ENCODE data around the gene CALD1. TPM values are rescaled to one million over a fixed set of nuclear protein-coding genes. Genes with fewer than 3 reads are reported as not detected.

The CALD1 gene
- total and polyA plus RNA-seq, 11 donors, result 89.6 to 186 (median 125) TPM

GRCh38 chr7:134902058-134902457, 122.6 kb downstream of the CALD1 start:
- no peak for DNase-seq
- Histone ChIP-seq H3K4me1 (peaks cover 8 to 92% (median 68%) of the 10 kb centered on the region in 12 donors), H3K27ac (peak overlapping the region in 4 of 12 donors; percentile 37 to 63 (median 50)), H3K36me3 (peaks cover 0 to 15% (median 0%) of the 10 kb centered on the region in 9 donors), H3K4me3 (no peak overlapping the region), H3K9me3 (peaks cover 0 to under 1% (median 0%) of the 10 kb centered on the region in 12 donors), H3K27me3 (no peaks in the 10 kb centered on the region)
- intact Hi-C loops (cut with DNase I), result loop anchor here in 1 of 10 donors (10.0 kb wide), 2 partner anchors 67 to 137 kb away; no protein-coding TSS in a partner anchor
- 71 to 82% (median 78%) methylated on average over 2 of the region's 2 CpGs for WGBS, 4 donors
- ATAC-seq, result no peak
- no peak for TF ChIP-seq POLR2A (IDR thresholded peaks at IDR 0.05)

- TF ChIP-seq POLR2A (IDR thresholded peaks at IDR 0.05) (no peak), CTCF (IDR thresholded peaks at IDR 0.05) (no peak)
- Histone ChIP-seq H3K9me3 (no peaks in the 10 kb centered on the region), H3K27ac (peak overlapping the region in 11 of 12 donors; percentile 6 to 66 (median 36)), H3K36me3 (peaks cover 0 to 9% (median 0%) of the 10 kb centered on the region in 9 donors), H3K4me3 (no peak overlapping the region), H3K27me3 (no peaks in the 10 kb centered on the region), H3K4me1 (peaks cover 8 to 98% (median 71%) of the 10 kb centered on the region in 12 donors)
- ATAC-seq (peak in 2 of 4 donors; percentile 12 to 14), DNase-seq (no peak)
- WGBS, 4 donors, result 59 to 68% (median 65%) methylated on average over 5 of the region's 5 CpGs
- intact Hi-C loops (cut with DNase I), result loop anchor here in 1 of 10 donors (10.0 kb wide), 2 partner anchors 68 to 138 kb away; no protein-coding TSS in a partner anchor
These were observed 123.8 kb downstream of the CALD1 start for GRCh38 chr7:134903073-134903790.

GRCh38 chr7:134905375-134905774, 125.9 kb downstream of the CALD1 start:
- H3K4me1 ChIP-seq, result peaks cover 4 to 93% (median 57%) of the 10 kb centered on the region in 12 donors
- TF ChIP-seq POLR2A (IDR thresholded peaks at IDR 0.05) (no peak), CTCF (IDR thresholded peaks at IDR 0.05) (peak in 5 of 12 donors; percentile 6 to 38 (median 24))
- H3K36me3 ChIP-seq, result peaks cover 0 to 5% (median 0%) of the 10 kb centered on the region in 9 donors
- DNase-seq, result peak in 4 of 5 donors; percentile 56 to 77 (median 68)
- no peaks in the 10 kb centered on the region for H3K27me3 ChIP-seq
- H3K4me3 ChIP-seq, result no peak overlapping the region
- peak; percentile 21 to 87 (median 76) for ATAC-seq
- H3K9me3 ChIP-seq, result no peaks in the 10 kb centered on the region
- 7 to 33% (median 16%) methylated on average over 2 of the region's 2 CpGs for WGBS, 4 donors
- intact Hi-C loops (cut with DNase I), result loop anchor here in 1 of 10 donors (10.0 kb wide), 2 partner anchors 71 to 141 kb away; no protein-coding TSS in a partner anchor
- H3K27ac ChIP-seq, result peak overlapping the region in 11 of 12 donors; percentile 30 to 72 (median 45)

- Histone ChIP-seq H3K4me3 (no peak overlapping the region), H3K36me3 (peaks cover 0 to 5% (median 0%) of the 10 kb centered on the region in 9 donors), H3K27me3 (no peaks in the 10 kb centered on the region), H3K9me3 (no peaks in the 10 kb centered on the region), H3K27ac (peak overlapping the region in 8 of 12 donors; percentile 2 to 72 (median 50)), H3K4me1 (peaks cover 4 to 91% (median 50%) of the 10 kb centered on the region in 12 donors)
- no peak for DNase-seq
- ATAC-seq, result no peak
- 80 to 90% (median 88%) methylated on average over 4 of the region's 4 CpGs for WGBS, 4 donors
- intact Hi-C loops (cut with DNase I), result loop anchor here in 1 of 10 donors (10.0 kb wide), 2 partner anchors 72 to 142 kb away; no protein-coding TSS in a partner anchor
- TF ChIP-seq POLR2A (IDR thresholded peaks at IDR 0.05), result no peak
- no peak for TF ChIP-seq CTCF (IDR thresholded peaks at IDR 0.05)
These were observed 127.6 kb downstream of the CALD1 start for GRCh38 chr7:134907000-134907399.
